8988T (cell line): ENCODE data around the gene FOXD1.
"Not testable (repeated sequence)": the region's sequence is repeated elsewhere in the genome, so short reads cannot be mapped to it uniquely, and the experiment has no call there.

Source experiments
- DNase-seq: peaks from one replicate; pipeline ENCODE4 v3.0.0; 2011

FOXD1 gene

DNA sequence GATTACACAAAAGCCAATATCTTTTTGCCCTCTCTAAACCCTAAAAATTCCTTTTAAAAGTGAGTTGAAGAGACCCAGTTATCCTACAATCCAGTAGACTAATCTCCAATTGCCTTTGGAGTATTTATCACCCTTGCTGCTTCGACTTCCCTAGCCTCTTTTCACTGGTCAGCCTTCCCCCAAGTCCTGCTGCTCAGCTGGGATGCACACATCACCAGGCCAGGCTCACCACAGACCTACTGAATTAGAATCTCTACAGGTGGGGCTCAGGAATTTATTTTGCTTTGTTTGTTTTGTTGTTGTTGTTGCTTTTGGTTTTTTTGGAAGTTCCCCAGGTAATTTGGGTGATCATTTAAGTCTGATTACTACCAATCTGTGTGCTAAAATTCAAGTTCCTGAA lies 11.6 kb upstream of the FOXD1 start:
- DNase-seq = no peak

DNA sequence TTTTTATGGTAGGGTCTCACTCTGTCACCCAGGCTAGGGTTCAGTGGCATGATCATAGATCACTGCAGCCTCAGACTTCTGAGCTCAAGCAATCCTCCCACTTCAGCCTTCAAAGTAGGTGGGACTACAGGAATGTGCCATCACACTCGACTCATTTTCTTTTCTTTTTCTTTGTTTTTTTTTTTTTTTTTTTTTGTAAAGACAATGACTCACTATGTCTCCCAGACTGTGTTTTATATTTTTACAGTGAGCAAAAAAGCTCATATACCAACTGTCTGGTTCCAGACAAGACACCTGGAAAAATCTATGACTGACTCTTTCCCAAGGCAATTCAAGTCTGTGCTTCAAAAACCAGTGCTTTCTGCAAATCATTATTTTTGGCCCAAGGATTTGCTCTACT lies 10.8 kb upstream of the FOXD1 start:
- no peak for DNase-seq

DNA sequence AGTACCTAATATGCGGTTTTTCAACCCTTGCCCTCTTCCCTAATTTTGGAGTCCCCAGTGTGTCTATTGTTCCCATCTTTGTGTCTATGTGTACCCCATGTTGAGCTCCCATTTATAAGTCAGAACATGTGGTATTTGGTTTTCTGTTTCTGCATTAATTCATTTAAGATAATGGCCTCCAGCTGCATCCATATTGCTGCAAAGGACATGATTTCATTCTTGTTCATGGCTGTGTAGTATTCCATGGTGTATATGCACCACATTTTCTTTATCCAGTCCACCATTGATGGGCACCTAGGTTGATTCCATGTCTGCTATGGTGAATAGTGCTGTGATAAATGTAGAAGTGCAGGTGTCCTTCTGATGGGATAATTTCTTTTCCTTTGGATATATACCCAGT lies 7.9 kb upstream of the FOXD1 start:
- not testable (repeated sequence) for DNase-seq

DNA sequence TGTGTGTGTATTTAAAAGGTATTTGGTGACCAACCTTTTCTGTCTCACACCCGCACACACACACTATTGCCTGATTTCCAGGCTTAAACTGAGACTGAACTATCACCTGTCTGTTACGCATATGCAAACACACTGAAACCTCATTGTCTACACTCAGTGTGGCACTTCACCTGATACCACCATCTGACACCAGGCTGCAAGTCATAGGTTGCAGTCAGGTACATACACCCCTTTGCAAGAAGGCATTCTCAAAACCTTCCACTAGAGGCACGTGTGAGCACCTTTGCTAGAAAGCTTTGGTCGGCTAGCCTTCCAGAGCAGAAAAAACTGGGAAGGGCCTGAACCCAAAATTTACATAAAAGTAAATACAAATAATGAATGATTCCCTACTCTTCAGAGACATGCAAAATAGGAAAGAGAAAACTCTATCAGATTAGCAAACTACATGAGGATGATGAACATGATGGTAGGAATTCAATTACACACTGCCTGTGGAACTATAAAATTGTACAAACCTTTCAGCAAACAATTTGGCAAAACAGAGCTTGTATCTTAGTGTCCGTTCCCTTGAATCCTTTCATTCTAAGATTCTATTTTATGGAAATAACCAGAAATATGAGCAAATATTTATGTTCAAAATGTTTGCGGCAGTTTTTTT lies 5.9 kb upstream of the FOXD1 start:
- no peak for DNase-seq

DNA sequence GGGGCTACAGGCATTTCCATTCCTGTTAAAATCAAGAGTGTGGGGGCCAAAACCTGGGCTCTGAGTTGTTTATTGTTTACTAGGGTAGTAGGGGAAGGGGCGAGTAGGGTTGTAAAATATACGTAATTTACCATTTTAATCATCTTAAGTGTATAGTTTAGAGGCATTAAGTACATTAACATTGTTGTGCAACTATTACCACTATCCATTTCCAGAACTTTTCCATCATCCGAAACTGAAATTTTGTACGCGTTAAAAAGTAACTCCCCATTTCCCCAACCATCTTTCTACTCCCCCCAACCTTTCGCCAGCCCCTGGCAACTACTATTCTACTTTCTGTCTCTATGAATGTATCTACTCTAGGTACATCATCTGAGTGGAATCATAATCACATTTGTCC lies 3.6 kb upstream of the FOXD1 start:
- no peak for DNase-seq

DNA sequence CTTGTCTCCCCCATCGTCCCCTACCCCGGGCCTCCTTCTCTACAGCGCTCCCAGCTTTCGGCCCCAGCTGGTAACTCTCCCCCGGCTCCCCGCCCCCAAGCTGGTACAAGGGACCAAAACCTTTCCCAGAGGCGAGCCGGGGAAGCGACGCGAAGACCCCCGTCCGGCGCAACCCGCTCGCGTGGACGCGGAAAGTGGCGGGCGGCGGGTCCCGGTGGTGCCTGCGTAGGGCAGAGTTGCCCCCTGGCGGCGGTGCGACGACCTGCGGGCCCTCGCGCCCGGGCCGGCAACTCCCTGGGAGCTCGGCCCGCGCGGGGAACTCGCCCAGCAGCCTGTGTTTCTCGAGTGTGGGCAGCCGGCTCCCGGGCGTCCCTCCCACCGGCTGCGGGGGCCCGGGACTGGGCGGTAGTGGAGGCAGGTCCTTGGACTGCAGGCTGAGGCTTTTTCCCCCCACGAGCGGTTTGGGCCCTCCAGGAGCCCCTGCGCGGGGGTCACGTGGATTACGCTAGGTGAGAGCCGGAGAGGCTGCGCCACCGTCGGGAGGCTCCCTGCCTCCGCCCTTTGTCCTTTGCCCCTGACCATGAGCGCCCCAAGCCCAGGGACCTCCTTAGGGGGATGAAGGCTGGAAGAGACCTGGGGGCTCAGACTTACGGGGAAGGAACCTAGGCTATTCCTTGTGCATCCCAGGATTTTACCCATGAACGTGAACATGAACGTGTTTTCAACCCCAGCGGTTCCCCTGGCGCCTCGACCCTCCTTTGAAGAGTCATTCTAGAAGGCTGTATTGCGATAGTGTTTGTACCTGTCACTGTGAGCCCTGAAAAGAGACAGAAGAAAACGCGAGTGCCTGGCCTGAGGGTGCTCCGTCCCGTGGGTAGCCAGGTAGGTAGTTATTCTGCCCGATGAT lies 2.9 kb upstream of the FOXD1 start:
- no peak for DNase-seq

DNA sequence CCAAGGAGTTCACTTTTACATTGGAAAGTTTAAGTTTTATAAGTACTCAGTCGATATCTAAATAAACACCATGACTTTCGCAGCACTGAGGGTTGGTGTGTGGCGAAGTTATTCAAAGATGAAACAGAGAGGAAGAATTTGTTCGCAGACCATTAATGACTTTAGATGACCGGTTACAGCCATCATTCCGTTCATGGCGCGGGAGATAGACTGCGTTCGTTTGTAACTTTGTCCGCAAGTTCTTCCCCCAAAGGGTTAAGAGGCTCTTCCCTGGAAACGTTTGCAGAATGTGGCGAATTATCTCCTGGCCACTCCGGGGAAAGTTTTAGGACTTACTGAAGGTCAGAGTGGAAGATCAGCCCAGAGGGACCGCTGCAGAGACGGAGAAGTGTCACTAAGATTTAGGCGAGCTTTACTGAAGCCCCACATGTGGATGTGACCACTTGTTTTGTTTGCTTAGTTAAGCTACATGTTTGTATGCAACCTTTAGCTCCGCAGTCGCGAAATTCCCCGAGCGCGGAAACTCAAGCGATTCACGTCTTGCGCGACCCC lies 2.2 kb upstream of the FOXD1 start:
- DNase-seq = no peak

DNA sequence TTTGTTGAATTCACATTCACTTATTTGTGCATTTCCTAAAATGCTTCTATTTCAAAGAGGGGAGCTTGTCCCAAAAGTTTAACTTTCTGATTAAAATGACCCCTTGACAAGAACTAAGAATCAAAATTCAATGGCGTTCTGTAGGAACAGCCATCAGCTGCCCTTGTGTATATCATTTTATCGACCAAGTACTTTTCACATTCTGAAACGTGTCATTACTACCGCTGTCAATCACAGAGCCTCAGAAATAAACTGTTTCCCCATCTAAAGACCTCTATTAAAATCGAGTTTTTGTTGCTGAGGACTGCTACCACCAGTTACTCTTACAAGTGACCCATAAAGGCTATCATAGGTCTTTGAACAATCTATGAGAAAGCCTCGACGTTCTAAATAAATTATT lies 1.6 kb upstream of the FOXD1 start:
- no peak for DNase-seq

DNA sequence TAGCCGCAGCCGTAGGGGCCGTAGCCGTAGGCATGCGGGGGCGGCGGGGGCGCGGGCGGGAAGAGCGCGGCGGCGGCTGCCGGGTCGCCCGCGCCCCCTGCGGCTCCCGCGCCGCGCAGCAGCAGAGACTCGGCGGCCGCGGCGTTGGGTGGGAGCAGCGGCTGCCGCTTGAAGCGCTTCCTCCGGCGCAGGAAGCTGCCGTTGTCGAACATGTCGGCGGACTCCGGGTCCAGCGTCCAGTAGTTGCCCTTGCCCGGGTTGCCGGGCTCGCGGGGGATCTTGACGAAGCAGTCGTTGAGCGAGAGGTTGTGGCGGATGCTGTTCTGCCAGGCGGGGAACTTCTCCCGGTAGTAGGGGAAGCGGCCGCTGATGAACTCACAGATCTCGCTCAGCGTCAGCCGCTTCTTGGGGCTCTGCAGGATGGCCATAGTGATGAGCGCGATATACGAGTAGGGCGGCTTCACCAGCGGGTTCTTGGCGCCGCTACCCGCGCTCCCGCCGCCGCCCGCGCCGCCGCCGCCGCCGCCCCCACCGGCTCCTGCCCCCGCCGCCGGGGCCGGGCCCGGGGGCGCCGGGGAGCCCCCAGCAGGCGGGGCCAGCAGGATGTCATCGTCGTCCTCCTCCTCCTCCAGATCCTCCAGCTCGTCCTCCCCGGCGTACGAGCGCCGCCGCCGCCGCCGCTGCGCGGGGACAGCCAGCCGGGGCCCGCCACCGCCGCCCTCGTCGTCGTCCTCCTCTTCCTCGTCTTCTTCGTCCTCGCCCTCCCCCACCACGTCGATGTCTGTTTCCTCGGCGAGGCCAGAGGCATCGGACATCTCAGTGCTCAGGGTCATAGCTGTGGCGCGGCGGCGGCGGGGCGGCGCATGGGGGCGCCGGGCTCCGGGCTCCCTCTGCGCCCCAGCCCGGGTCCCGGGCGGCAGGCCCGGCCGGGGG lies 781 bp downstream of the FOXD1 start:
- no peak for DNase-seq

DNA sequence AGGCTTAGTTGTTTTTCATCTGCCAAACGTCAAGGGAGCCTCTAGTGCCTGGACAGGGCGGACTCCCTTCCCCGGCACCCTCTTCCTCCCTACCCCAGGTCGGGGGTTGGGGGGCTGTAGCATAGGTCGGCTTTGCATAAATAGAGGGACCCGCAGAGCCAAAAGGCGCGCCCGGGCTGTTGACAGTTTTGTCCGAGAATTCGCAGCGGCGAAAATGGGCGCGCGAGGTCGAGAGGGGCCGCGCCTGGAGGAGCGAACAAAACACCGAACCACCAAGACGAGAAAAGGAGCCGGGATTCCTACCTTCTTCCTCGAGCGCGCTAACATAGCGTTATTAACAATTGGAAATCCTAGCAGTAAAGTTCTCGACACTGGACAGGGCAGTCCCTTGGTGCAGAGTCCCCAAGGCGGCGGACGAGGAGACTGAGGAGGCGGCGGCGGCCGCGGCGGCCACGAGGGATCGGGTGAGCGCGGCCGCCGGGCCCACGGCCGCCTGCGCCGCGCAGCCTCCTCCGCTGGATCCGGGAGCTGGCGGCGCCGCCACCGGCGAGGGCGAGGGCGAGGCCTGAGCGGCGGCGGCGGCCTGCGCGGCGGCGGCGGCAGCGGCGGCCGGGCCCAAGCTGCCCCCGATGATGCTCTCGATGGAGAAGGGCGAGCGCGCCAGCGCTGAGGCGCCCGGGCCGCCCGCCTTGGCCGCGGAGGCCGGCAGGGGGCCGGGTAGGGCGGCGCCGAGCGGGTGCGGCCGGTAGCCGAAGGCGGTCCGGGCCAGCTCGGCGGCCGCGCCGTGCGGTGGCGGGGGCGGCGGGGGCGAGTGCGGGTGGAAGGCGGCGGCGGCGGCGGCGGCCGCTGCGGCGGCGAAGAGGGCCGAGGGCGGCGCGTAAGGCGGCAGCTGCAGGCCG lies 1.7 kb downstream of the FOXD1 start:
- DNase-seq = no peak

DNA sequence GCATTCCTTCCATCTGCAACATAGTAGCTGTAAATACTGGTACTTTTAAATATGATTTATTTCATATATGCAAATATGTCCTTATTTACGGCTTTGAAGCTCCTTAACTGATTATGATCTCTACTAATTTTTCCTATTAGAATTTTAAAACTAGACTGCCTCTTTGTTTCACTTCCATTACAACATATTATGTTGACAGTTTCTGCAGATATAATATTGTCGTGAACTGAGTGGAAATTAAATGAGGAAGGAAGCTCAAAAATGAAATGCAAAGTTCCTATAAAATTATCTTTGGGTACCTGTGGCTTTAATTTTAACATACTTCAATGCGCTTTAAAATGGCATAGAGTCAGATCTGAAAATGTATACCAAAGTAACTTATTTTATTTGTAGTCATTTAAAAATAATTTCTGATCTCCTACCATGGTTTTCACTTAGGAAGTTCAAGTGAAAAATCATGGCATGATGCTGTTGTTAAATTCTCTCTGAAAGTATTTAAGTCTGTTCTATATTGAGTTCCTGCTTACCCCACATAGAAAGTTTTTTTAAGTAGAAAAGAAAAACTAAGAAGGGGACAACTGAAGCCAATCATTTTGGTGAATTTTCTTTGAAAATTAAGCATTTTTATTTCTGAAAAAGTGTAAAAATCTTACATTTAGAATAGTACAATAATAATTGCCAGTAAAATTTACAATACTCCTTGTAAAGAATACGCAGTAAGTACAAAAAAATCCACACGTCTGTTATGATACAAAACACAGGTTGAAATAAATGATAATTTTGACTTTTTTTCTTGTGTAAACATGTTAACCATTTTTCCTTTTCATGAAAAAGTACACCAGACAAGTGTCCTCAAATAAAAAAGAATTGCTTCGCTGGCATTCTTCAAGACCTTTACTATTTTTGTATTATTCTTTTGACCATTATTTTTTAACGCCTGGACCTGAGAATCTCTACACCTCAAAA lies 2.6 kb downstream of the FOXD1 start:
- no peak for DNase-seq

DNA sequence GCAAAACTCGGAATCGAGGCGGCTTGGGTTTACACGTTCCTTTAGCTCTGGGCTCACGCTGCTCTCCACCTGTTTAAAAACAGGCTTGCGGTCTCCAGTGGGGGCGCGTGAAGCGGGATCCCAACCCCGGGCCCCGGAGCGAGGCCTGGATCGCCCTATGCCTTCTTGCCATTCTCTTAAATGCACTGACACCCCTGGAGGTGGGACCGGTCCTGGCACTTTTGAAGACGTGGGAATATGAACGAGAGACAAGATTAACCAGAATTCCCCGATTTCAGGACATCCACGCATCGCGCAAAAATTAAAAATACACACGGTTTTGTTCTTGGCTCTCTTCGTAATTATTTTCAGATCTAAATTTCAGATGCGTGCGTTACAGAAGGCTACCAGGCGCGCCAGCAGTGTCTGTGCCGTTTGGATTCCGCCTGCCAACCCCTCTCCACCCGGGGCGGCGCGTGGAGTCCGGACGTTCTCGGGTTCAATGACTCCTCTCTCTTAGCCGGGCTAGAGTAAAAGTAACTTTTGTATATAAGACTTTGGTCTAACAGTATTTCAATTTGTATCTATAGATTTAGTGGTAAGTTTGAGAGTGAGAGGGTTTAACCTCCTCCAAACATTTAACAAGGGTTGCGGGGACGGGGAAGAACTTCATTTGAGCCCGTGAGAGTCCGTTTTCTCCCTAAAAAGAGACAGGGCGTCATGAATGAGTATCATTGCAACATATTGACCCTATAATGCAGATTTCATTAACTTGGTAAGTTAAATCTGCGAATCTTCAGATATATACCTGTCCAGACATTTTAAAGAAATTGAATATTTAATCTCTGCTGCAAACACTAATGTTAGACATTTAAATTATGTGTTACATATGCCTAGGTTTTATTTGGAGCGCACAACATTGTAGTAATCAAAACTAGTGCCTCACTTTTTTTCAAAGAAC lies 3.8 kb downstream of the FOXD1 start:
- DNase-seq = no peak

DNA sequence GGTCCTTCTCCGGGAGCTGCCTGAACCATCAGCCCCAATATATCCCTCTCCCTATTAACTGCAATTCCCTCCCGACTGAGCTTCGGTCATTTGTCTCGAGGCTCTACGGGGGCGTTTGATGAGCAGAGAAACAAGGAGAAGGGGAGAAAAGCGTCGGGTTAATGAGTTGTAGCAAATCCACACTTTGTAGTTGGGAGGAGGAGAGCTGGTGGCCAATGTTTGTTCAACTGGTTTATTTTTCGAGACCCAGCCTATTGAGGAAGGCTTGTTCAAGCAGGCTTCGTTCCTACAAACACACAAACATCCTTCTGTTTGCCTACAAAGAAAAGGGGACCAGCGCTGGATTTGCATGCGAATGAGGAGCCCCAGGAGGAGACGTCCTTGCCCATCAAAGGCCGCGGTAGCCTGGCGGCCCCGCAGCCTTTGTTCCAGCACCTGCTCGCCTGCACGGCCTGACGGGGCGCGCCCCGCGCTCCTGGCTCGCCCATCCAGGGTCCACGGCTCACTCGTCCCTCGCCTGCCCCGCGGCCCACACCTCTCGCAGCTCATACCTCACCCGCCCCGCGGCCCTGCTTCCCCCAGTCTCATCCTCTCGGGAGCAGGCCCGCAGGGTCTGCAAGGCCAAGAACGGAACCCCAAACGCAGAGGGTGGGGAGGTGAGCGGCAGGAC lies 4.6 kb downstream of the FOXD1 start:
- DNase-seq = no peak

DNA sequence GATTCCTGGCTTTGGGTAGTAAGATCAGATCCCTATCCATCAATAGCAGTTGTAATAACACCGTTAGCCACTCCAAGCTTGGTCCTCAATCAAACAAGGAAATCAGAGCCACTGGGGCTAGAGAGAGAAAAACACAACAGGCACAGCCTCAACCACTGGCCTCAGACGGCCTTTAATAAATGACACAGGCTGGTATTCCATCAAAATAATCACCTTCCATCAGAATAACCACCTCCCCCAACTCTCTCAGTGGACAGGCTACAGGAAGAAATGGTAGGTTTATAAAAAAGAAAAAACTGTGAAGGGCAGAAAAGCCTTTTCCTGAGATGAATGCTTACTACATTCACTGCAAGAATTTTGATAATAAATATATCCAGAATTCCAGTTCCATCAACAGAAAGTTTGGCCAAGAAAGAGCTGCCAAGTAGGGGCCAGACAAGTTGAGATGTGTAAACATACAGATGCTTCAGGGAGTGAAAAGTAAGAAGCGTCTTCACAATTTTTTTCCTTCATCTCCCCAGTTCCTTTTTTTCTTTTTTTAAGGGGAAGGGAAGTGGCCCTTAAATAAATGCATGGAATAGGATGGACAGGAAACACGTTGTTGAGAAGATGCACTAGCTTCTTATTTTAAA lies 5.5 kb downstream of the FOXD1 start:
- DNase-seq = no peak

DNA sequence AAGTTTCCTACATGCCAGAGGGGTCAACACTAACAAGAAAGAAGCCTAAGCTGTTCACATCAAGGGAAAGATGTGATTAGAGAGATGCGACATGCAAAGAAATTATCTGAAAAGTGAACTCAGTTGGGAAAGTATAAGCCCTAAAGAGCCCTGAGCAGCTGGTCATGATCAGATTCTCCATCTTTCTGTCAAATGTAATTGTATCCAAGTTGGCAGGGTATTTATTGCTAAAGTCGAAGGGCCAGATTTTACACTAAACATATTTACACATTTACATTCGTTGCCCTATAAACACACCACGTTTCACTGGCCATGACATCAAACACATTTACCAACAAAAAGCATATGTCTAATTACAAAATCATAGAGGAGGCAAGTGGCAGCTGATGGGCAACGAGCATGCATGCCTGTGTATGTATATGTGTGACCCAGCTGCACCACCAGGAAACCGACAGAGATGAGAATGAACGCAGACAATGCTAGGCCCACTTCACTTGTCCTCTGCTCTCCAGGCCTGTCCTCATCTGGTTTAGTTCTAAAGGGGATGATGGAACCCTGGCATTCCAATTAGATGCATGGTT lies 6.3 kb downstream of the FOXD1 start:
- DNase-seq = no peak

DNA sequence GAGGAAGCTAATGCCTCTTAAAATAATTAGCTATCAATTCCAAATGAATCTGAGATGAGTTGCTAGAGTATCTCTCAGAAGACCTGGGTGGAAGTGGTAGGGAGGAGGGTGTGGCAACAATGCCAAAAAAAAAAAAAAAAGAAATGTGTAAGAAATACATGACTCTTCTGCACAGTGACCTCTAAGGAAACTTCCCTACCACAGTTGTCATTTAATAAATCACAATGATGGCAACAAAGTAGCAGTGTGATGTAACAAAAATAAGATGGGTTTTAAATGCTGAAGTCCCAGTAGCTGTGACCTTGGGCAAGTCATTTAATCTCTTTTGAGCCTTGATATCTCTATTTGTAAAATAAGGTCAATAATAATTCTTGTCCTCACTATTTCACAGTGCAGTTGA lies 7.2 kb downstream of the FOXD1 start:
- DNase-seq = no peak

DNA sequence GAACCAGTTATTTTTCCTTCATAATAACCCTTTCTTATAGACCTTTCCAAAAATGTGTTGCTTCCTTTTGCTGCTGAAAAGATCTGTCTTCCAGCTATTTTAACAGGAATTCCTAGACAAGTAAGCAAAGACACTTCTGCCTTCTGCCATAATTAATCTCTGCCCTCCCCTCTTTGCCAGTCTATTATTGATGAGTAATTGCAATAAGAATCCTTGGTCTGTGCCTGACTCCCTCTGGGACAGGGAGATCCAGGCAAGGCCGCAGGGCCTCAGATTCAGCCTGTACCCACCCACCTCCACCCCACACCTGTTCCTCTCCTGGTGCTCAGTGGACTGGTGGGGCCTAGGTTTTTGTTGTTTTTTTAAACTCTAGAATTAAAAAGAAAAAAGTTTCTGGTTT lies 8.3 kb downstream of the FOXD1 start:
- DNase-seq = no peak
